Activated naive CD4-positive, alpha-beta T cell (primary cell): ENCODE results near the gene PYROXD2.

ENCODE experiments used
- DNase-seq, 4 experiments: peaks; one replicate each; lab custom pipeline; 2025; lab: John Stamatoyannopoulos, UW

PYROXD2 gene

DNA sequence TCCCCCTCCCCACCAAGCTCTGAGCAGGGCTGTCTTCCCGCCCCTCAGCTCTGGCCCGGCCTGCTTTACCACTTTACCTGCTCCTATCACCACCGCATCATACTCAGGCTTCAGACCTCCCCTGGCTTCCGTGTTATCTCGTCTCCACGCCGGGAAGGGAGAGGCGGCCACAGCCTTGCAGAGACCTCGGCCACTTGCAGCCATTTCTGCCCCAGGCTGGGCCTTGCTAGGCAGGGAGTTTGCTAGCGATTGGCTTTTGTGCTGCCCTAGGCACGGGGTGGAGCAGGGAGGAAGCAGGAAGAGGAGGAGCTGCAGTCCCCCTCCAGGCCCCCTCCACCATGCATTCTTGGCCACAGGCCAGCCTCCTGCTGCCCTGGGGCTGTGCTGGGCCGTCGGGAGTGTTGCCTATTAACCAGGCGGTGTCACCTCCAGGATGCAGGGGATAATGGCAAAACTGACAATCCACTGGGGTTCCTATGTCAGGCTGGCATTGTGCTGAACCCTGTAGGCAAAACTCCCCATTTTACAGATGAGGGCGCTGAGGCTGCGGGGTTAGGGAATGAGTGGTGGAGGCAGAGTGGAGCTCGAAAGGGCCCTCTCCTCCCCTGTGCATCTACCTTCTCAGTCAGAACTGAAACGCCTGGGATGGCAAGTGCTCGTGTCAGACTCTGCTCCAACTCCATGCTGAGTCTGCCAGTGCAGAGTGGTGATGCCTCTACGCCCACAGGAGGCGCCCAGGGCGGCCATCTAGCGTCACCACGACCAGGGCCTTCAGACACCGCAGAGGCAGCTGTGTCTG is at the start of gene PYROXD2:
Gene PYROXD2 (minus strand): TSS at position 251 of the 799 bp plus-strand sequence. CDS start 47 bp downstream, at position 204.
- DNase-seq: peak in 2 of 4 experiments; percentile 32 to 45

GRCh38 chr10:98463976-98464754 is 49.2 kb upstream of the PYROXD2 start:
- DNase-seq: no peak

DNA sequence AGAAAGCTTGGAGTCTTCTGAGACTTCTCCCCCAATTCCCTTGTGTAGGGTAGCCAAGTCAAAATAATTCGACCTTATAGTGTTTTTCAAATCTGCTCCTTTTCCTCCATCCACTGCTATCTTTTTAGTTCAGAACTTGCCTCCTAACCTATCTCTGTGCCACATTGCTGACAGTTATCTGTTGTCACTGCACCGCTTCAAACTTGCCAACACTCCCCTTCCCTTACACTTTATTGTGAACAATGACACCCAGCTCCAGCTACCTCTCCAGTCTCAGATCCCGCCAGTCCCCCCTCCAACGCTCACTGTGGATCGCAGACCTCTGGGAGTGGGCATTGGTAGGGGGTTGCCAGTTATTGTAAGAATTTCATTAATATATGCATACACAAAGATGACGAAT is 48.0 kb upstream of the PYROXD2 start:
- DNase-seq: no peak

DNA sequence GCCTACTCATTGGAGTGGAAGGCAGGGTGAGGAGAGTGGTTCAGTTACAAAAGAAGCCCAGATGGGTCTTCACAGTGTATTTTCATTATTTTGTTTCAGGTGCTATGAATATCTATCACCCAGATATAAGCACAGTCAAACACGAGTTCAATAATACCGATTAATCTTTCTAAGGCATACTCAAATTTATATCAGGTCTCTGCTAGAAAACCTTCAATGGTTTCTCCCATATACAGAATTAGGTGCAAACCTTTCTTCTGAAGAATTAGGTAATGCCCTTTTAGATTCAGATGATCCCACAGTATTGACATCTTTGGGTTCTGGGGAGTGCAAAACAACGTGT is 46.5 kb upstream of the PYROXD2 start:
- DNase-seq: no peak

DNA sequence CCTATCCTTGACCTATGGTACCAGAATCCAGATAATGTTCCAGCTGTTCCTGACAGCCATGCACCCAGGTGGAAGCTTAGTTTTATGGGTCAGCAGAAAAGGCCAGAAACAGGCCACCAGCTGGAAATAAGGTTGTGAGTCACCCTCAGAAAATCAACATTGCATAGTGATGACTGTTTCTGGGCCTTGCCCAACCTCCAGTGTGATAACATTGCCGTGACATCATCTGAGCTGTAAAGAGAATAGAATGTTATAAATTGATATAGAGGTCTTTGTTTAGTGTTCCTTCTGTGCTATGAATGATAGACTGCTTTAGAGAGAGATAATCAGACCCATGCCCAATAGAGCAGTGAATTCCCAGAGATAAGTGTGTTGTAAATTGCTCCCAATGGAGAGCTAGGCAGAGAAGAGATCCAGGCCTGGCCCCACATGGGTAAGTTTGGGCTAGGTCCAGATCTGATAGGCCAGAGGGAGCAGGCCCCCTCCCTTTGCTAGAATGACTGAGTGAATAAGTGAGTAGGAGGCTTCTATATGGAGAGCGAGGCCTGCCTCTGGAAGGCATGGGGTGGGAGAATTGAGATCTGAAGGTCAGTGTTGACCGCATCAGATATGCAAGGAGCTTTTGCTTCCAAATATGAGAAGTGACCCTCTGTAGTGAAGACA is 46.0 kb upstream of the PYROXD2 start:
- no peak for DNase-seq

GRCh38 chr10:98458809-98459784 is 44.1 kb upstream of the PYROXD2 start:
- DNase-seq: no peak

DNA sequence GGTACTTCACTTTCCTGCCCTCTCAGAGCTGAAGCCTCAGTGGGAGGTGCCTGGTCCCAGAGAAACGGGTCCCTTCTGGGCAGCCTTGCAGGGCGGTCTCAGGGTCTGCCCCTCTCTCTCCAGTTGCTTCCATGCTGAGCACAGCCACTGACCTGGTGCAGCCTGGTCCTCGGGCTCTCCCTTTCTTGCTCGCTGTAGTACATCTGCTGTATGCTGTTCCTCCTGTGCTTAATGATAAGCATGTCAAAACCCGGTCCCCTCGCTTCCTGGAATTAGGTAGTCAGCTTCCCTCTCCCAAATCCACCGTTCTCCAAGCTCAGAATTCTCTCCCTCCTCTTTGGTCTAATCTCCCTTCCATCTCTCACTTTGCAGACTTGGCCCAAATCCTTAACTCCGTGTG is 42.7 kb upstream of the PYROXD2 start:
- no peak for DNase-seq

- no peak for DNase-seq
These were observed 41.9 kb upstream of the PYROXD2 start for GRCh38 chr10:98456686-98457482.

GRCh38 chr10:98456043-98456570 is 41.1 kb upstream of the PYROXD2 start:
- DNase-seq: no peak

GRCh38 chr10:98453729-98454128 is 38.7 kb upstream of the PYROXD2 start:
- DNase-seq: no peak

GRCh38 chr10:98450618-98451017 is 35.6 kb upstream of the PYROXD2 start:
- DNase-seq: no peak

DNA sequence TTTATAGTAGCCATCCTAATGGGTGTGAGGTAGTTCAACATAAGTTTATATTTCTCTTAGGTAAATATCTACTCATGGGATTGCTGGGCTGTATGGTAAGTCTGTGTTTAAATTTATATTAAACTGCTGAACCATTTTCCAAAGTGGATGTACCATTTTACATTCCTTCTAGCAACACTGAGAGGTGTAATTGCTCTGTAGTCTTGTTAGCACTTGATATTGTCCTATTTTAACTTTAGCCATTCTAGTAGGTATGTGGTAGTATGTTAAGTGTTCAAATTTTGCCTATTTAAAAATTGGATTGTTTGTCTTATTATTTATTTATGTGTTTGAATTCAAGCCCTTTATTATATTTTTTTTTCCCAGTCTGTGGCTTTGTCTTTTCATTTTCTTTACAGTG is 34.3 kb upstream of the PYROXD2 start:
- no peak for DNase-seq

DNA sequence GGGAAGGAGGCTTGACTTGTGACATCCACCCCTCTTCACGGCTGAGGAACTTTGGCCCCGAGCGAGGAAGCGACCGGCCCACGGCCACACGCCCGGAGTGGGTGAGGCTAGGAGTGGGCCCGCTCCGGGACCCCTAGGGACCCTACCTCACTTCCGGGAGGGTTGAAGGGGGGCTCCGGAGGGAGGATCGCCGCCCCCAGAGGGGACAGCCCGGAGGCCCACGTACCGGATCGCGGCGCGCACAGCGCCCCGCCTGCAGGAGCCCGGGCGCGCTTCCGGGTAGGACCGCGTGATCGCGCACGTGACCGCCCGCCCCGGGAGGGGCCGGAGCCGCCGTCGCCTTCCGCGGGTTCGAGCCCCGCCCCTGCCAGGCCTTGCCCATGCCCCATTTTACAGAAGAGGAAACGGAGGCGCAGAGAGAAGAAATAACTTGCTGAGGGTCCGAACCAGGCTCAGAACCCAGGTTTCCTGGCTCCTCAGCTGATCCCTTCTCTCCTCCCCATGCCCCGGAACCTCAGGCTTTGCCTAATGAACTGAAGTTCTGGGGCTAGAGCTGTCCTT is 31.8 kb upstream of the PYROXD2 start, which contains the start of gene HPS1:
Gene HPS1 (minus strand): TSS at position 275 of the 561 bp plus-strand sequence. CDS start 3,695 bp downstream, outside the sequence.
- peak; percentile 52 to 76 (median 62) for DNase-seq

- peak in 3 of 4 experiments; percentile 22 to 48 (median 33) for DNase-seq
These were observed 31.2 kb upstream of the PYROXD2 start for GRCh38 chr10:98446151-98446660.

GRCh38 chr10:98445200-98445812 is 30.3 kb upstream of the PYROXD2 start:
- DNase-seq: no peak

- DNase-seq: no peak
These were observed 29.5 kb upstream of the PYROXD2 start for GRCh38 chr10:98444314-98445006.

DNA sequence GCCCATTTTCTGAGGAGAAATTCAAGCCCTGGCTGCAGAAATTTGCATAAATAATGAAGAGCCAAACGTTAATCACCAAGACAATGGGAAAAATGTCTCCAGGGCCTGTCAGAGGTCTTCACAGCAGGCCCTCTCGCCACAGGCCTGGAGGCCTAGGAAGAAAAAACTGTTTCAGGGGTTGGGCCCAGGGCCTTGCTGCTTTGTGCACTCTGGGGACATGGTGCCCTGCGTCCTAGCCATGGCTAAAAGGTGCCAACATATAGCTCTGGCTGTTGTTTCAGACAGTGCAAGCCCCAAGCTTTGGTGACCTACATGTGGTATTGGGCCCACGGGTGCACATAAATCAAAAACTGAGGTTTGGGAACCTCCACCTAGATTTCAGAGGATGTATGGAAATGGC is 23.7 kb upstream of the PYROXD2 start:
- DNase-seq: no peak

- DNase-seq: no peak
These were observed 21.7 kb upstream of the PYROXD2 start for GRCh38 chr10:98436704-98437103.

DNA sequence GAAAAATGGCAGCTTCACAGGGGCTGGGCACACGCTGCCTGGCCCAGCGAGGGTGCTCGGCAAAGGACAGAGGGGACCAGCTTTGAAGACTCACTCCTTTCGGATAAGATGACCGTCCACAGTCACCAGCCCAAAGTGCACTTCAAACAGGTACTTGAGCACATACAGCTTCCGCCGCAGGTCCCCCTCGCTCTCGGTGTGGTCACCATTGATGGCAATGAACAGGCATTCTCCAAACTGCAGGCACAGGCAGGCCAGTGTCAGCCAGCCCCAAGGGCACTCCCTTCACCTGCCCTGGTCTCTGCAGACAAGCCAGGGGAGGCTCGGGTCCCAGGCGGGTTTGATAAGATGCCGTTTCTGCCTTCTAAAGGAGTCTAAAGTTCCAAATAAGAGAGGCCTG is 20.2 kb upstream of the PYROXD2 start:
- DNase-seq: no peak
